HEK293 (cell line): ENCODE results near the gene SLC26A11.

Experiments
- CTCF ChIA-PET: fragments of 350-600 bp; formaldehyde crosslinking; extraction: SDS; loops from one replicate; lab custom pipeline; 2021; ENCODE audit warnings: antibody characterized with exemption; lab: Yijun Ruan, JAX
- POLR2A ChIA-PET: fragments of 300-600 bp; formaldehyde crosslinking; extraction: SDS; loops from one replicate; lab custom pipeline; 2020; ENCODE audit warnings: antibody characterized with exemption, inconsistent platforms; lab: Yijun Ruan, JAX
- H3K27ac ChIP-seq: fragments of 200-500 bp; sonication (Bioruptor generic); 2 replicates; pipeline ENCODE4 v1.5.1; 2014; ENCODE audit warnings: low read depth, low read length, control low read depth, inconsistent platforms; ENCODE audit errors: extremely low read depth
- H3K36me3 ChIP-seq, 2 experiments: fragments of 200-500 bp in 1 of 2; sonication (Bioruptor generic) in 1 of 2; 1 replicate in 1 of 2; 2 replicates in 1 of 2; pipeline ENCODE4 v1.5.1; 2014 to 2017; ENCODE audit warnings: inconsistent platforms in 2 of 2, low read length in 2 of 2; ENCODE audit not compliant: control insufficient read depth in 2 of 2, insufficient read depth in 1 of 2
- H3K4me1 ChIP-seq: fragments of 200-500 bp; sonication (Bioruptor generic); 2 replicates; pipeline ENCODE4 v1.5.1; 2014; ENCODE audit warnings: mild to moderate bottlenecking, low read length, inconsistent platforms; ENCODE audit not compliant: control insufficient read depth, insufficient read depth
- H3K4me3 ChIP-seq: 2 replicates; pipeline ENCODE4 v1.5.1; 2011; ENCODE audit warnings: low read depth, mild to moderate bottlenecking, control low read depth, low read length, moderate library complexity
- H3K9me3 ChIP-seq: fragments of 200-500 bp; sonication (Bioruptor generic); 2 replicates; pipeline ENCODE4 v1.5.1; 2014; ENCODE audit warnings: low read depth, low read length, inconsistent platforms; ENCODE audit not compliant: control insufficient read depth, insufficient read depth
- BCL11B ChIP-seq: fragments of 450-650 bp; formaldehyde crosslinking; IDR thresholded peaks from 2 replicates; pipeline ENCODE4 v1.5.1; 2016; ENCODE audit warnings: low read depth, missing biosample characterization, missing genetic modification characterization
- GFI1B ChIP-seq: fragments of 450-650 bp; formaldehyde crosslinking; IDR thresholded peaks from 2 replicates; pipeline ENCODE4 v1.5.1; 2016; ENCODE audit warnings: missing biosample characterization, missing genetic modification characterization
- MYNN ChIP-seq: fragments of 450-650 bp; formaldehyde crosslinking; IDR thresholded peaks from 2 replicates; pipeline ENCODE4 v1.5.1; 2016; ENCODE audit warnings: missing biosample characterization, missing genetic modification characterization, borderline replicate concordance
- SCRT2 ChIP-seq: fragments of 450-650 bp; formaldehyde crosslinking; IDR thresholded peaks from 2 replicates; pipeline ENCODE4 v1.5.1; 2016; ENCODE audit warnings: missing biosample characterization, missing genetic modification characterization
- TCF7L2 ChIP-seq: IDR thresholded peaks from 2 replicates; pipeline ENCODE4 v1.6.1; 2011; ENCODE audit warnings: low read depth, mild to moderate bottlenecking, inconsistent platforms, low read length, moderate library complexity, borderline replicate concordance
- YY1 ChIP-seq: fragments of 450-650 bp; formaldehyde crosslinking; IDR thresholded peaks from 2 replicates; pipeline ENCODE4 v1.5.1; 2018; ENCODE audit warnings: missing biosample characterization, missing genetic modification characterization
- ZBTB17 ChIP-seq: fragments of 450-650 bp; formaldehyde crosslinking; IDR thresholded peaks from 2 replicates; pipeline ENCODE4 v1.5.1; 2016; ENCODE audit warnings: missing biosample characterization, missing genetic modification characterization
- ZBTB21 ChIP-seq: fragments of 450-650 bp; formaldehyde crosslinking; IDR thresholded peaks from 2 replicates; pipeline ENCODE4 v1.5.1; 2017; ENCODE audit warnings: missing biosample characterization, missing genetic modification characterization
- ZBTB48 ChIP-seq: fragments of 450-650 bp; formaldehyde crosslinking; IDR thresholded peaks from 2 replicates; pipeline ENCODE4 v1.5.1; 2016; ENCODE audit warnings: missing biosample characterization, missing genetic modification characterization
- ZNF366 ChIP-seq: fragments of 450-650 bp; formaldehyde crosslinking; conservative IDR thresholded peaks from 2 replicates; pipeline ENCODE4 v1.5.1; 2016; ENCODE audit warnings: missing biosample characterization, missing genetic modification characterization
- ZNF404 ChIP-seq: fragments of 450-650 bp; formaldehyde crosslinking; IDR thresholded peaks from 2 replicates; pipeline ENCODE4 v1.5.1; 2017; ENCODE audit warnings: missing biosample characterization, missing genetic modification characterization
- ZNF544 ChIP-seq: fragments of 450-650 bp; formaldehyde crosslinking; IDR thresholded peaks from 2 replicates; pipeline ENCODE4 v1.5.0; 2017; ENCODE audit warnings: missing biosample characterization, missing genetic modification characterization
- ZNF558 ChIP-seq: fragments of 450-650 bp; formaldehyde crosslinking; IDR thresholded peaks from 2 replicates; pipeline ENCODE4 v1.5.1; 2016; ENCODE audit warnings: missing biosample characterization, missing genetic modification characterization
- ZNF626 ChIP-seq: fragments of 450-650 bp; sonication (Bioruptor Pico); formaldehyde crosslinking; IDR thresholded peaks from 2 replicates; pipeline ENCODE4 v1.5.1; 2018; ENCODE audit warnings: missing biosample characterization, missing genetic modification characterization, inconsistent platforms
- ZNF677 ChIP-seq: fragments of 450-650 bp; IDR thresholded peaks from 2 replicates; pipeline ENCODE4 v1.5.0; 2018; ENCODE audit warnings: missing biosample characterization, mild to moderate bottlenecking, missing genetic modification characterization, moderate library complexity
- ZNF76 ChIP-seq: fragments of 450-650 bp; formaldehyde crosslinking; IDR thresholded peaks from 2 replicates; pipeline ENCODE4; 2016; ENCODE audit warnings: low read depth, missing biosample characterization, missing genetic modification characterization, borderline replicate concordance
- ZNF777 ChIP-seq: fragments of 450-650 bp; formaldehyde crosslinking; IDR thresholded peaks from 2 replicates; pipeline ENCODE4 v1.5.1; 2017; ENCODE audit warnings: missing biosample characterization, missing genetic modification characterization, borderline replicate concordance
- ZNF791 ChIP-seq: fragments of 450-650 bp; formaldehyde crosslinking; IDR thresholded peaks from 2 replicates; pipeline ENCODE4 v1.5.1; 2016; ENCODE audit warnings: missing biosample characterization, missing genetic modification characterization
- ZSCAN16 ChIP-seq: fragments of 450-650 bp; formaldehyde crosslinking; IDR thresholded peaks from 2 replicates; pipeline ENCODE4 v1.5.1; 2016; ENCODE audit warnings: missing biosample characterization, missing genetic modification characterization
- TF ChIP-seq, protein P1 (sequence below): fragments of 450-650 bp; formaldehyde crosslinking; IDR thresholded peaks from 2 replicates; pipeline ENCODE4 v1.5.1; 2016; ENCODE audit warnings: missing biosample characterization, missing genetic modification characterization
- TF ChIP-seq, protein P2 (sequence below): fragments of 450-650 bp; formaldehyde crosslinking; IDR thresholded peaks from 2 replicates; pipeline ENCODE4 v1.5.1; 2016; ENCODE audit warnings: missing biosample characterization, missing genetic modification characterization
- TF ChIP-seq, protein P3 (sequence below): fragments of 450-650 bp; IDR thresholded peaks from 2 replicates; pipeline ENCODE4 v1.5.1; 2018; ENCODE audit warnings: missing biosample characterization, missing genetic modification characterization
- TF ChIP-seq, protein P4 (sequence below): fragments of 450-650 bp; formaldehyde crosslinking; IDR thresholded peaks from 2 replicates; pipeline ENCODE4 v1.5.1; 2016; ENCODE audit warnings: missing biosample characterization, missing genetic modification characterization
- TF ChIP-seq, protein P5 (sequence below): fragments of 450-650 bp; formaldehyde crosslinking; conservative IDR thresholded peaks from 2 replicates; pipeline ENCODE4 v1.5.1; 2016; ENCODE audit warnings: low read depth, missing biosample characterization, missing genetic modification characterization

The SLC26A11 gene

DNA sequence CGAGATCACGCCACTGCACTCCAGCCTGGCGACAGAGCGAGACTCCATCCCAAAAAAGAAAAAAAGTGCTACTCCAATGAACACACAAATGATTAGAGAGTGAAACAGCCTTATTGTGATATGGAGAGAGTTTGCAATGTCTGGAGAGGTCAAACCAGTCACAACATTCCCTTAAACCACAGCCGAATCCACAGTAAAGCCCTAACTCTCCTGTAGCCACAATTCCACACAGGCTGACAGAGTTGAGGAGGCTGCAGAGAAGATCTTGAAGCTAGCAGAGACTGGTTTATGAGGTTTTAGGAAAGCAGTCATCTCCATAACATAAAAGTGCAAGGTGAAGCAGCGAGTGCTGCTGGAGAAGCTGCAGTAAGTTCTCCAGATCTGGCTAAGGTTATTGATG lies 47.2 kb downstream of the SLC26A11 start:
- POLR2A ChIA-PET: no interaction called here
- CTCF ChIA-PET: interaction anchor here (0.5 kb wide), 1 partner anchor 715 kb away, joined by 3 read pairs; no protein-coding TSS in a partner anchor
- no peak overlapping the region for H3K4me3 ChIP-seq

DNA sequence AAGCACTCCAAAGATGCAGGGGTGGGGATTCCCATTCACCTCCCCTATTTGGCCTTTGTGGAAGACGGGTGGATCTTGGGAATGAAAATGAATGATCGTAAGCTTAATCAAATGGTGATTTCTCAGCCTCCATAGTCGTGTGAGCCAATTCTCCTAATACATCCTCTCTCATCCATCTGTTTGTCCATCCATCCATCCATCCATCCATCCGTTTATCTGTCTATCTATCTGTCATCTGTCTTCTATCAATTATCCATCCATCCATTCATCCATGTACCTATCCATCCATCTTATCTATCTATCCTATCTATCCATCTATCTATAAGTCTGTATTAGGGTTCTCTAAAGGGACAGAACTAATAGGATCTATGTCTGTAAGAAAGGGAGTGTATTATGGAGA lies 48.2 kb downstream of the SLC26A11 start:
- TF ChIP-seq, protein P1, sequence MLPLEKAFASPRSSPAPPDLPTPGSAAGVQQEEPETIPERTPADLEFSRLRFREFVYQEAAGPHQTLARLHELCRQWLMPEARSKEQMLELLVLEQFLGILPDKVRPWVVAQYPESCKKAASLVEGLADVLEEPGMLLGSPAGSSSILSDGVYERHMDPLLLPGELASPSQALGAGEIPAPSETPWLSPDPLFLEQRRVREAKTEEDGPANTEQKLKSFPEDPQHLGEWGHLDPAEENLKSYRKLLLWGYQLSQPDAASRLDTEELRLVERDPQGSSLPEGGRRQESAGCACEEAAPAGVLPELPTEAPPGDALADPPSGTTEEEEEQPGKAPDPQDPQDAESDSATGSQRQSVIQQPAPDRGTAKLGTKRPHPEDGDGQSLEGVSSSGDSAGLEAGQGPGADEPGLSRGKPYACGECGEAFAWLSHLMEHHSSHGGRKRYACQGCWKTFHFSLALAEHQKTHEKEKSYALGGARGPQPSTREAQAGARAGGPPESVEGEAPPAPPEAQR (tag by site-specific recombination): no peak
- TF ChIP-seq ZBTB17 (tag by site-specific recombination) (peak; percentile 69; the same call in 1 of the 2 replicates), ZNF366 (tag by site-specific recombination) (peak; percentile 73), TCF7L2 (no peak), ZNF791 (no peak), GFI1B (no peak), MYNN (tag by site-specific recombination) (no peak), ZNF677 (tag by site-specific recombination) (no peak)
- Histone ChIP-seq H3K4me3 (no peak overlapping the region), H3K36me3 (peaks cover 13 to 47% of the 10 kb centered on the region in 2 experiments; a peak in 2 of 3 replicates), H3K4me1 (no peaks in the 10 kb centered on the region), H3K27ac (no peak overlapping the region), H3K9me3 (no peaks in the 10 kb centered on the region)
- ChIA-PET POLR2A (no interaction called here), CTCF (no interaction called here)

More for the DNA sequence above, 47.2 kb downstream of the SLC26A11 start:
- no peak overlapping the region for H3K27ac ChIP-seq
- H3K9me3 ChIP-seq: no peaks in the 10 kb centered on the region
- H3K4me1 ChIP-seq: no peaks in the 10 kb centered on the region
- H3K36me3 ChIP-seq: peaks cover 13 to 47% of the 10 kb centered on the region in 2 experiments; a peak in 2 of 3 replicates
- TF ChIP-seq SCRT2: no peak
- no peak for TF ChIP-seq ZNF626 (tag by site-specific recombination)
- TF ChIP-seq, protein P2, sequence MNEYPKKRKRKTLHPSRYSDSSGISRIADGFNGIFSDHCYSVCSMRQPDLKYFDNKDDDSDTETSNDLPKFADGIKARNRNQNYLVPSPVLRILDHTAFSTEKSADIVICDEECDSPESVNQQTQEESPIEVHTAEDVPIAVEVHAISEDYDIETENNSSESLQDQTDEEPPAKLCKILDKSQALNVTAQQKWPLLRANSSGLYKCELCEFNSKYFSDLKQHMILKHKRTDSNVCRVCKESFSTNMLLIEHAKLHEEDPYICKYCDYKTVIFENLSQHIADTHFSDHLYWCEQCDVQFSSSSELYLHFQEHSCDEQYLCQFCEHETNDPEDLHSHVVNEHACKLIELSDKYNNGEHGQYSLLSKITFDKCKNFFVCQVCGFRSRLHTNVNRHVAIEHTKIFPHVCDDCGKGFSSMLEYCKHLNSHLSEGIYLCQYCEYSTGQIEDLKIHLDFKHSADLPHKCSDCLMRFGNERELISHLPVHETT (tag by site-specific recombination): no peak
- TF ChIP-seq ZSCAN16 (tag by site-specific recombination): no peak
- no peak for TF ChIP-seq ZBTB48 (tag by site-specific recombination)
- TF ChIP-seq BCL11B: no peak
- TF ChIP-seq, protein P3, sequence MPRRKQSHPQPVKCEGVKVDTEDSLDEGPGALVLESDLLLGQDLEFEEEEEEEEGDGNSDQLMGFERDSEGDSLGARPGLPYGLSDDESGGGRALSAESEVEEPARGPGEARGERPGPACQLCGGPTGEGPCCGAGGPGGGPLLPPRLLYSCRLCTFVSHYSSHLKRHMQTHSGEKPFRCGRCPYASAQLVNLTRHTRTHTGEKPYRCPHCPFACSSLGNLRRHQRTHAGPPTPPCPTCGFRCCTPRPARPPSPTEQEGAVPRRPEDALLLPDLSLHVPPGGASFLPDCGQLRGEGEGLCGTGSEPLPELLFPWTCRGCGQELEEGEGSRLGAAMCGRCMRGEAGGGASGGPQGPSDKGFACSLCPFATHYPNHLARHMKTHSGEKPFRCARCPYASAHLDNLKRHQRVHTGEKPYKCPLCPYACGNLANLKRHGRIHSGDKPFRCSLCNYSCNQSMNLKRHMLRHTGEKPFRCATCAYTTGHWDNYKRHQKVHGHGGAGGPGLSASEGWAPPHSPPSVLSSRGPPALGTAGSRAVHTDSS: no peak
- TF ChIP-seq ZNF777 (tag by site-specific recombination): no peak
- TF ChIP-seq, protein P4, sequence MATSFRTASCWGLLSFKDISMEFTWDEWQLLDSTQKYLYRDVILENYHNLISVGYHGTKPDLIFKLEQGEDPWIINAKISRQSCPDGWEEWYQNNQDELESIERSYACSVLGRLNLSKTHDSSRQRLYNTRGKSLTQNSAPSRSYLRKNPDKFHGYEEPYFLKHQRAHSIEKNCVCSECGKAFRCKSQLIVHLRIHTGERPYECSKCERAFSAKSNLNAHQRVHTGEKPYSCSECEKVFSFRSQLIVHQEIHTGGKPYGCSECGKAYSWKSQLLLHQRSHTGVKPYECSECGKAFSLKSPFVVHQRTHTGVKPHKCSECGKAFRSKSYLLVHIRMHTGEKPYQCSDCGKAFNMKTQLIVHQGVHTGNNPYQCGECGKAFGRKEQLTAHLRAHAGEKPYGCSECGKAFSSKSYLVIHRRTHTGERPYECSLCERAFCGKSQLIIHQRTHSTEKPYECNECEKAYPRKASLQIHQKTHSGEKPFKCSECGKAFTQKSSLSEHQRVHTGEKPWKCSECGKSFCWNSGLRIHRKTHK (tag by site-specific recombination): no peak
- no peak for TF ChIP-seq ZNF404 (tag by site-specific recombination)
- TF ChIP-seq ZNF558 (tag by site-specific recombination): no peak
- no peak for TF ChIP-seq ZBTB21 (tag by site-specific recombination)
- no peak for TF ChIP-seq ZNF76 (tag by site-specific recombination)
- no peak for TF ChIP-seq ZNF544 (tag by site-specific recombination)
- TF ChIP-seq, protein P5, sequence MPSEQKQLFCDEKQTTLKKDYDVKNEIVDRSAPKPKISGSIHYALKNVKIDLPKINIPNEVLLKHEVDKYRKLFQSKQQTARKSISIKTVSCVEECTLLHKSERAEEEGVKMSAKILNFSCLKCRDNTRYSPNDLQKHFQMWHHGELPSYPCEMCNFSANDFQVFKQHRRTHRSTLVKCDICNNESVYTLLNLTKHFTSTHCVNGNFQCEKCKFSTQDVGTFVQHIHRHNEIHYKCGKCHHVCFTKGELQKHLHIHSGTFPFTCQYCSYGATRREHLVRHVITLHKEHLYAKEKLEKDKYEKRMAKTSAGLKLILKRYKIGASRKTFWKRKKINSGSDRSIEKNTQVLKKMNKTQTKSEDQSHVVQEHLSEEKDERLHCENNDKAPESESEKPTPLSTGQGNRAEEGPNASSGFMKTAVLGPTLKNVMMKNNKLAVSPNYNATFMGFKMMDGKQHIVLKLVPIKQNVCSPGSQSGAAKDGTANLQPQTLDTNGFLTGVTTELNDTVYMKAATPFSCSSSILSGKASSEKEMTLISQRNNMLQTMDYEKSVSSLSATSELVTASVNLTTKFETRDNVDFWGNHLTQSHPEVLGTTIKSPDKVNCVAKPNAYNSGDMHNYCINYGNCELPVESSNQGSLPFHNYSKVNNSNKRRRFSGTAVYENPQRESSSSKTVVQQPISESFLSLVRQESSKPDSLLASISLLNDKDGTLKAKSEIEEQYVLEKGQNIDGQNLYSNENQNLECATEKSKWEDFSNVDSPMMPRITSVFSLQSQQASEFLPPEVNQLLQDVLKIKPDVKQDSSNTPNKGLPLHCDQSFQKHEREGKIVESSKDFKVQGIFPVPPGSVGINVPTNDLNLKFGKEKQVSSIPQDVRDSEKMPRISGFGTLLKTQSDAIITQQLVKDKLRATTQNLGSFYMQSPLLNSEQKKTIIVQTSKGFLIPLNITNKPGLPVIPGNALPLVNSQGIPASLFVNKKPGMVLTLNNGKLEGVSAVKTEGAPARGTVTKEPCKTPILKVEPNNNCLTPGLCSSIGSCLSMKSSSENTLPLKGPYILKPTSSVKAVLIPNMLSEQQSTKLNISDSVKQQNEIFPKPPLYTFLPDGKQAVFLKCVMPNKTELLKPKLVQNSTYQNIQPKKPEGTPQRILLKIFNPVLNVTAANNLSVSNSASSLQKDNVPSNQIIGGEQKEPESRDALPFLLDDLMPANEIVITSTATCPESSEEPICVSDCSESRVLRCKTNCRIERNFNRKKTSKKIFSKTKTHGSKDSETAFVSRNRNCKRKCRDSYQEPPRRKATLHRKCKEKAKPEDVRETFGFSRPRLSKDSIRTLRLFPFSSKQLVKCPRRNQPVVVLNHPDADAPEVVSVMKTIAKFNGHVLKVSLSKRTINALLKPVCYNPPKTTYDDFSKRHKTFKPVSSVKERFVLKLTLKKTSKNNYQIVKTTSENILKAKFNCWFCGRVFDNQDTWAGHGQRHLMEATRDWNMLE (tag by site-specific recombination): no peak
- no peak for TF ChIP-seq YY1 (tag by site-specific recombination)
